ENCODE results near the gene FOXP4. TPM values are rescaled to one million over a fixed set of nuclear protein-coding genes. Genes with fewer than 3 reads are reported as not detected.

FOXP4 gene
- total RNA-seq, 2 experiments from 2014 or later, result 19.5 to 21.6 TPM

Small RNA genes lying within 50 kb of the gene (microRNA-seq; reads per million reads assigned to microRNA genes)
- not detected for gene MIR4641 (ENCODE audit: borderline microRNAs expressed, borderline number of aligned reads, borderline replicate concordance)

Other genes with a start within 250 kb of the FOXP4 start
- gene NCR2, start 210.8 kb upstream of the FOXP4 start, total RNA-seq, result not detected
- not detected for gene MDFI, start 92.1 kb downstream of the FOXP4 start, total RNA-seq
- gene TFEB, start 189.2 kb downstream of the FOXP4 start, total RNA-seq, result 10 to 100 TPM; 11.7 to 13.4 TPM
- gene PGC, start 201.0 kb downstream of the FOXP4 start, total RNA-seq, result not detected
- gene FRS3, start 233.5 kb downstream of the FOXP4 start, total RNA-seq, result 1 to 10 TPM; 4.8 to 5.5 TPM
- under 1 TPM in 1 of 2 experiments, not detected in 1; 0.71 TPM for gene PRICKLE4, start 234.4 kb downstream of the FOXP4 start, total RNA-seq
- gene TOMM6, start 241.3 kb downstream of the FOXP4 start, total RNA-seq, result 100 to 1,000 TPM; 264 to 280 TPM

Data from activated CD4-positive, alpha-beta memory T cell treated with anti-CD3 and anti-CD28 coated beads for 36 hours (primary cell).